GM21447 (cell line): ENCODE results near the gene RPL37A.

ENCODE experiments used
- ATAC-seq: cut with Tn5 transposase; IDR thresholded peaks from one replicate; pipeline ENCODE4 v1.9.1; 2021; ENCODE audit not compliant: unreplicated experiment

Gene RPL37A

GRCh38 chr2:216498379-216499352 lies at the start of gene RPL37A:
RPL37A (plus strand) TSS chr2:216498844; CDS start chr2:216498875, 31 bp downstream.
- ATAC-seq: peak; percentile 91

DNA sequence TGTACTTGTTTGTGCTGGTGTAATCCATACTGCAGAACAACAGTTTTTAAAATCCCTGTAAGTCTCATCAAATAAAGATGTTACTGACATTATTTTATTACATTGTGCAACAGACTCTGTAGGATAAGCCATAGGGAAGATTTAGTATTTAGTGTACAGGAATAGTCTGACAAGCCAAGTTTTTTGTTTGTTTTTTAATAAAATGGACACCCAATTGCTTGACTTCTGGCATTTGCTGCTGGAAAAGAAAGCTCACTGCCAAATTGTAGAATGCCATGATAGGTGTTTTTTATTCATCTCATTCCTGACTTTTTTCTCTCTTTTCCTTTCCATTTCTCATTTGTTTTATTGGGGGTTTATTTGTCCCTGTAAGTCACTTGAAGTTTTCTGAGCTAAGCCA lies 48.3 kb upstream of the RPL37A start:
- no peak for ATAC-seq

GRCh38 chr2:216450784-216451183 lies 47.9 kb upstream of the RPL37A start:
- no peak for ATAC-seq

- ATAC-seq: no peak
Measured at GRCh38 chr2:216453955-216454614, 44.6 kb upstream of the RPL37A start.

DNA sequence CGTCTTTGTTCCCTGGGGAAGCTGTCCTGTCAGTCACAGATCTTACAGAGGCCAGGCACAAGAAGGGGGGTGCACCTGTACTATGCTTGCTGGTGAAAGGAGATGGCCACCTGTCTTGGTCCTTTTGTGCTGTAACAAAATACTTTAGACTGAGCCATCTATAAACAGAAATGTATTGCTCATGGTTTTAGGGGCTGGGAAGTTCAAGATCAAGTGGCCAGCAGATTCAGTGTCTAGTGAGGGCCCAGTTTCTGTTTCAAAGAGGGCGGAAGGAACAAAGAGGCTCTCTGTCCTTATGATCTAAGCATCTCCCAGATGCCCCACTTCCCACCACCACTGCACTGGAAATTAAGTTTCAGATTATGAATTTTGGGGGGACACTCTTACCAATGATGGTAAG lies 35.5 kb upstream of the RPL37A start:
- no peak for ATAC-seq

GRCh38 chr2:216464104-216464720 lies 34.4 kb upstream of the RPL37A start:
- no peak for ATAC-seq

- no peak for ATAC-seq
Measured at GRCh38 chr2:216465579-216466195, 33.0 kb upstream of the RPL37A start.

- ATAC-seq: no peak
Measured at GRCh38 chr2:216467845-216468244, 30.8 kb upstream of the RPL37A start.

GRCh38 chr2:216469661-216470060 lies 29.0 kb upstream of the RPL37A start:
- no peak for ATAC-seq

GRCh38 chr2:216473187-216473586 lies 25.5 kb upstream of the RPL37A start:
- ATAC-seq: no peak

DNA sequence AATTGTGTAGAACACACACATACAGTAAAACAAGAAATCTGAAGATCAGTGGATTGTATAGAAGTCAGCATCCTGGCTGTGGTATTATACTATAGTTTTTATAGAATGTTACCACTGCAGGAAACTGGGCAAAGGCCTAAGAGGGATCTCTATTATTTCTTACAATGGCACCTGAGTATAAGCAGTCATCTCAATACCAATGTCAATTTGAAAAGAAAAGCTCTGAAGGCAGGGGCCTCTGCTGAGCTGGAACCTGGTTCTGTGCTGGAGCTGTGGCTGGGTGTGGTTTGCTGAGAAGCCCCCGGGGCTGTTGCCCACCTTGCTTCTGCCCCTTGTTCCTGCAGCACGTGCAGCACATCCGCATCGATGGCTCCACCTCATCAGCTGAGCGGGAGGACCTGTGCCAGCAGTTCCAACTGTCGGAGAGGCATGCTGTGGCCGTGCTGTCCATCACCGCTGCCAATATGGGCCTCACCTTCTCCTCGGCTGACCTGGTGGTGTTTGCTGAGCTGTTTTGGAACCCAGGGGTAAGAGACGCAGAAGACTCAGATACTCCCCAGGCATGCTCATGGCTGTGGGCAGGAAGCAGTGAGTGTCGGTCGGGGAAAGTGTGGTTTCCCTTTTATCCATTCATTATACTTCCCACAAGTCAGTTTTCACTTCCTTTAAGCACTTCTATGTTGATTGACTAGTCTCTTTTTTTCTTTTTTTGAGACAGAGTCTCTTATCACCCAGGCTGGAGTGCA lies 23.5 kb upstream of the RPL37A start:
- peak; percentile 85 for ATAC-seq

DNA sequence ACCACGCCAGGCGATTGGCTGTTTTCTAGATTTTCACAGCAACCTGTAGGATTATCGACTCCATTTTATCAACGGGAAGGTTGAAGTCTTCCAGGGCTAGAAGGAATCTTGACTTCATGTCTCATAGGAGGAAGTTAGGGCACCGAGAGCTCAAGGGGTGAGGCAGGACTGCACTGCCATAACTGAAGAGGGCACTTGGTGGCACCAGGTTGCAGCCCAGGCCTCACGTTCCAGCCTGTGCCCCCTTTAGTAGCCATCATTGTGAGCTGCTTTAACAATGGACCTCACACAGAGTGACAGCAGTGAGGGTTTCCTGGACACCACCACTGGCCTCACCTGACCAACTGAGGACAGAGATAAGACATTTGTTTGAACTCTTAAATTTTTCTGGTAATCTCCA lies 22.9 kb upstream of the RPL37A start:
- ATAC-seq: no peak

GRCh38 chr2:216477283-216478035 lies 21.2 kb upstream of the RPL37A start:
- ATAC-seq: no peak

- ATAC-seq: no peak
Measured at GRCh38 chr2:216478151-216478550, 20.5 kb upstream of the RPL37A start.

- no peak for ATAC-seq
Measured at GRCh38 chr2:216478791-216479190, 19.9 kb upstream of the RPL37A start.

DNA sequence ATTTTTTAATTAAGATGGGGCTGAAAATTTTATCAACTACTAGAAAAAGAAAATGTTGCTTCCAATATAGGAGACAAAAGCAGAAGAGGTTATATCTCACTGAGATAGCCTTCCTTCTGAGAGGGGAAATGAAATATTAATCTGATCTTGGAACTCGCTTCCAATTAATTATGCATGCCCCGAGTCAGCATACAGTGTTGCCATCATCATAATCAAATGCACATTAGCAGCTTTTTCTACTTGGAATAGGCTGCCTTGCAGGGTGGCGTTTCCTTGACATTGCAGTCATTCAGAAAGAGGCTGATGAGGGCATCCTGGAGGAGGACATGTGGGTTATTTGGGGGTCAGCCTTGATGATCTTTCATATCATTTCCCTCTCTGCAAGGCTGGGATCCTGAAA lies 18.4 kb upstream of the RPL37A start:
- ATAC-seq: no peak

GRCh38 chr2:216482640-216483039 lies 16.0 kb upstream of the RPL37A start:
- no peak for ATAC-seq

- no peak for ATAC-seq
Measured at GRCh38 chr2:216485237-216485636, 13.4 kb upstream of the RPL37A start.

GRCh38 chr2:216485745-216486144 lies 12.9 kb upstream of the RPL37A start:
- no peak for ATAC-seq

- no peak for ATAC-seq
Measured at GRCh38 chr2:216486271-216486670, 12.4 kb upstream of the RPL37A start.
